Naive B cell (primary cell): ENCODE data around the gene DIP2B. TPM values are rescaled to one million over a fixed set of nuclear protein-coding genes. Genes with fewer than 3 reads are reported as not detected.
A peak's percentile ranks its signal among the peaks of the same experiment; 100 is the strongest.
"Not testable (repeated sequence)": the region's sequence is repeated elsewhere in the genome, so short reads cannot be mapped to it uniquely, and the experiment has no call there.

Source experiments
- ATAC-seq, 2 donors: fragments of 150-1000 bp; cut with Tn5 transposase; 2 replicates each; pipeline ENCODE4 v1.10.0; 2021; ENCODE audit warnings: low read depth in 2 of 2, mild to moderate bottlenecking in 2 of 2, moderate library complexity in 2 of 2
- DNase-seq: peaks from one replicate; pipeline ENCODE4 v3.0.0; 2022
- H3K27ac Mint-ChIP-seq, 6 donors: one replicate each; pipeline ENCODE4 v1.8.0; 2020 to 2022; ENCODE audit warnings: mild to moderate bottlenecking in 6 of 6, mixed read lengths in 6 of 6, moderate library complexity in 5 of 6, inconsistent platforms in 2 of 6
- H3K27me3 Mint-ChIP-seq, 3 donors: one replicate each; pipeline ENCODE4 v1.8.0; 2021 to 2022; ENCODE audit warnings: mixed read lengths in 3 of 3, mild to moderate bottlenecking in 1 of 3
- H3K36me3 Mint-ChIP-seq, 2 donors: one replicate each; pipeline ENCODE4 v1.8.0; 2020 to 2022; ENCODE audit warnings: mixed read lengths in 2 of 2, inconsistent platforms in 1 of 2, mild to moderate bottlenecking in 1 of 2
- H3K4me1 Mint-ChIP-seq, 3 donors: one replicate each; pipeline ENCODE4 v1.8.0; 2020 to 2022; ENCODE audit warnings: mixed read lengths in 3 of 3, inconsistent platforms in 1 of 3, mild to moderate bottlenecking in 1 of 3, moderate library complexity in 1 of 3
- H3K4me3 Mint-ChIP-seq, 8 donors: one replicate each; pipeline ENCODE4 v1.8.0; 2020 to 2022; ENCODE audit warnings: mild to moderate bottlenecking in 8 of 8, mixed read lengths in 8 of 8, moderate library complexity in 8 of 8, inconsistent platforms in 2 of 8
- H3K9me3 Mint-ChIP-seq, 7 donors: one replicate each; pipeline ENCODE4 v1.8.0; 2020 to 2022; ENCODE audit warnings: mixed read lengths in 7 of 7, mild to moderate bottlenecking in 5 of 7, inconsistent platforms in 2 of 7, moderate library complexity in 1 of 7
- polyA plus RNA-seq, 6 donors: library from polyadenylated mRNA; unstranded; fragments of 300-500 nt; fragmentation: Illumina TruSeq; gene quantifications; one replicate each; pipeline ENCODE4 v1.2.3, GENCODE V29; 2021; ENCODE audit warnings: low read depth in 6 of 6

Gene DIP2B
- polyA plus RNA-seq, 6 donors from 2014 or later: 13.4 to 26.7 (median 18.1) TPM

DNA sequence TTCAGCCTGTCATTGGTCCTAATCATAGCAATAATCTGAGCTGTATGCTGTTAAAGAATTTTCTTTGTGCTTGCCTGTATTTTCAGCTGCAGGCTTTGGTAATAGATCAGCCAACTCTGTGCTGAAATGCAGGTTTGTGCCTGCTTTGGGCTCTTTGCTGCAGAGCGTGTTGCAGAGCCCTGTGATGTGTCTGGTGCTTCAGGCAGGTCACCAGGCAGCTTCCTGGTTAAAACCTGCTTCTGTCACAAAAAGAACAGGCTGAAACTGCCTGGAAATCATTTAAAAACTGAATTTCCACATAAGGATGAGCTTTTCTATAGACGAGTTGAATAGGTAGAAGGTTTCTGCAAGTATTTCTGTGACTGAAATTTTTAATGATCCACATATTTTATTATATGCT lies 3.1 kb downstream of the DIP2B start:
- peak overlapping the region in 3 of 6 donors; percentile 44 to 92 (median 62) for H3K27ac Mint-ChIP-seq
- H3K4me1 Mint-ChIP-seq: peaks cover 42 to 69% (median 61%) of the 10 kb centered on the region in 3 donors
- peak overlapping the region in 7 of 8 donors; percentile 82 to 99 (median 95) for H3K4me3 Mint-ChIP-seq
- H3K9me3 Mint-ChIP-seq: no peaks in the 10 kb centered on the region
- ATAC-seq: no peak
- no peaks in the 10 kb centered on the region for H3K36me3 Mint-ChIP-seq
- DNase-seq: no peak
- H3K27me3 Mint-ChIP-seq: no peaks in the 10 kb centered on the region

DNA sequence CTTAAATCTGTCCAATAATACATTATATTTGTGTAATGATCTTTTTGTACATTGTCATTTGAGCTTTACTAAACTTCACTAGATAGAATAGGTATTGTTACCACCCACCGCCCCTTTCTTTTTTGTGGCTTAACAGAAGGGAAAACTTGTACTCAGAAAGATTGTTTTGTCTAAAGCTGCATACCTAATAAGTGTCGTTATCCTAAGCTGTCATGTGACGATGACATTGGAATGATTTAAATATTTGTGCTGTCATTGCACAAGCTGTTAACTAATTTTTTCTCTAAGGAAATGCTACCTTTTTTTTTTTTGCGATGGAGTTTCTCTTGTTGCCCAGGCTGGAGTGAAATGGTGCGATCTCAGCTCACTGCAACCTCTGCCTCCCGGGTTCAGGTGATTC lies 3.6 kb downstream of the DIP2B start:
- no peaks in the 10 kb centered on the region for H3K27me3 Mint-ChIP-seq
- peaks cover 47 to 74% (median 62%) of the 10 kb centered on the region in 3 donors for H3K4me1 Mint-ChIP-seq

DNA sequence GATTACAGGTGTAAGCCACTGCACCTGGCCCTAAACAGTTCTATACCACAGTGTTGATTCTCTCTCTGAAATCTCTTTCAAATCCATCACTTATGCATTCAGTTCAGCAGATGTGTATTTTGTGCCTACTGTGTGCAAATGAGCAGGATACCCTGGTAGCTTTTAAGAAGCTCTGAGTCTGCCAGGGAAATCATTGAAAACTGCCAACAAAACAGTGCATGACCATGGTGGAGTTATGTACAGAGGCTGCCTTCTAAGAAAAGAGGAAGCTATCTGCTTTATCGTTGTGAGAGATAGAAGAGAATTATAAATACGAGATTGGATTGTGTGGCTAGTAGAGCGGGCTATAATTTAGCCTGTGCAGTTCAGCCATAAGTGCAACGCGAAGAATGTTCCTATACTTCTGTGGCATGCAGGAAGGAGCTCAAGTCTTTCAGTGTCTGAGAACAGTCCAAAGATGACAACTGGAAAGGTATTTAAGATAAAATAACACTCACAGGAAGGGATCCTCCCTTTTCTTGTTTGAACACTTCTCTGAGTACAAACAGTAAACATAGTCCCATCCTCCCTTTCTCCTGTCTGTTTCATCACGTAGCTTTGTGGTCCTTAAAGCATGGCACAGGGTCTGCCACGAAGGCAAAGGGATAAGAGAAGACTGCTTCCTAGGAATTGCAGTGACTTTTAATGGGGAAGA lies 4.3 kb downstream of the DIP2B start:
- H3K36me3 Mint-ChIP-seq: peaks cover 0 to 1% of the 10 kb centered on the region in 2 donors
- no peaks in the 10 kb centered on the region for H3K9me3 Mint-ChIP-seq
- ATAC-seq (peak; percentile 16 to 27), DNase-seq (no peak)
- H3K4me3 Mint-ChIP-seq: peak overlapping the region; percentile 54 to 99 (median 84)
- H3K27me3 Mint-ChIP-seq: no peaks in the 10 kb centered on the region
- peak overlapping the region; percentile 63 to 93 (median 84) for H3K27ac Mint-ChIP-seq
- H3K4me1 Mint-ChIP-seq: peaks cover 49 to 81% (median 63%) of the 10 kb centered on the region in 3 donors

More for the DNA sequence above, 3.6 kb downstream of the DIP2B start:
- Mint-ChIP-seq H3K4me3 (peak overlapping the region in 7 of 8 donors; percentile 54 to 99 (median 95)), H3K9me3 (no peaks in the 10 kb centered on the region), H3K36me3 (no peaks in the 10 kb centered on the region), H3K27ac (peak overlapping the region in 5 of 6 donors; percentile 7 to 93 (median 92))
- ATAC-seq: no peak
- DNase-seq: no peak

- Mint-ChIP-seq H3K27ac (peak overlapping the region in 5 of 6 donors; percentile 37 to 97 (median 91)), H3K4me1 (peaks cover 44 to 61% (median 56%) of the 10 kb centered on the region in 3 donors), H3K9me3 (peaks cover 0 to 7% (median 0%) of the 10 kb centered on the region in 7 donors), H3K4me3 (peak overlapping the region in 7 of 8 donors; percentile 50 to 93 (median 89)), H3K36me3 (peaks cover 0 to 8% of the 10 kb centered on the region in 2 donors), H3K27me3 (no peaks in the 10 kb centered on the region)
- peak; percentile 40 to 51 for ATAC-seq
- DNase-seq: peak; percentile 56
Measured at GRCh38 chr12:50514526-50515276, 9.9 kb downstream of the DIP2B start.

GRCh38 chr12:50515587-50515986 lies 10.8 kb downstream of the DIP2B start:
- Mint-ChIP-seq H3K4me1 (peaks cover 45 to 57% (median 53%) of the 10 kb centered on the region in 3 donors), H3K27ac (peak overlapping the region in 5 of 6 donors; percentile 1 to 96 (median 90)), H3K27me3 (no peaks in the 10 kb centered on the region), H3K4me3 (peak overlapping the region in 7 of 8 donors; percentile 50 to 93 (median 87)), H3K36me3 (peaks cover 0 to 8% of the 10 kb centered on the region in 2 donors), H3K9me3 (peaks cover 0 to 7% (median 2%) of the 10 kb centered on the region in 7 donors)
- DNase-seq: no peak
- ATAC-seq: no peak

- no peak overlapping the region for H3K4me3 Mint-ChIP-seq
- H3K9me3 Mint-ChIP-seq: peaks cover 0 to 7% (median 3%) of the 10 kb centered on the region in 7 donors
- H3K27ac Mint-ChIP-seq: no peak overlapping the region
- H3K4me1 Mint-ChIP-seq: peaks cover 46 to 59% (median 53%) of the 10 kb centered on the region in 3 donors
- H3K36me3 Mint-ChIP-seq: peaks cover 4 to 8% of the 10 kb centered on the region in 2 donors
- DNase-seq: peak; percentile 84
- peak; percentile 81 for ATAC-seq
- no peaks in the 10 kb centered on the region for H3K27me3 Mint-ChIP-seq
Measured at GRCh38 chr12:50517421-50518048, 12.8 kb downstream of the DIP2B start.

DNA sequence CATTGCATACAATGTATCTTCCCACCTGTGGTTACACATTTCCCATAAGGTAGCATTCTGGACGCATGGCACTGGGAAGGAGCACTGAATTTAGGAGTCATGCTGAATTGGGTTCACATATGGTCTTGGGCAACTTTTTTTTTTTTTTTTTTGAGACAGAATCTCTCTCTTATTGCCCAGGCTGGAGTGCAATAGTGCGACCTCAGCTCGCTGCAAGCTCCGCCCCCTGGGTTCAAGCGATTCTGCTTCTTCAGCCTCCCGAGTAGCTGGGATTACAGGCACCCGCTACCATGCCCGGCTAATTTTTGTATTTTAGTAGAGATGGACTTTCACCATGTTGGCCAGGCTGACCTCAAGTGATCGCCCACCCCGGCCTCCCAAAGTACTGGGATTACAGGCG lies 13.3 kb downstream of the DIP2B start:
- H3K9me3 Mint-ChIP-seq: peaks cover 0 to 7% (median 5%) of the 10 kb centered on the region in 7 donors
- DNase-seq (no peak), ATAC-seq (no peak)
- H3K27me3 Mint-ChIP-seq: no peaks in the 10 kb centered on the region
- no peak overlapping the region for H3K27ac Mint-ChIP-seq
- H3K4me3 Mint-ChIP-seq: peak overlapping the region in 1 of 8 donors; percentile 82
- peaks cover 42 to 56% (median 52%) of the 10 kb centered on the region in 3 donors for H3K4me1 Mint-ChIP-seq
- H3K36me3 Mint-ChIP-seq: peaks cover 7 to 8% of the 10 kb centered on the region in 2 donors

GRCh38 chr12:50519353-50519752 lies 14.6 kb downstream of the DIP2B start:
- Mint-ChIP-seq H3K36me3 (peaks cover 7 to 9% of the 10 kb centered on the region in 2 donors), H3K4me1 (peaks cover 34 to 58% (median 49%) of the 10 kb centered on the region in 3 donors), H3K27ac (peak overlapping the region in 3 of 6 donors; percentile 36 to 96 (median 47))

GRCh38 chr12:50520416-50521207 lies 15.8 kb downstream of the DIP2B start:
- H3K36me3 Mint-ChIP-seq: peaks cover 8 to 11% of the 10 kb centered on the region in 2 donors
- H3K27ac Mint-ChIP-seq: peak overlapping the region in 5 of 6 donors; percentile 67 to 96 (median 90)
- DNase-seq (peak; percentile 48), ATAC-seq (peak; percentile 12 to 23)
- no peaks in the 10 kb centered on the region for H3K27me3 Mint-ChIP-seq
- peaks cover 0 to 6% (median 2%) of the 10 kb centered on the region in 7 donors for H3K9me3 Mint-ChIP-seq
- H3K4me1 Mint-ChIP-seq: peaks cover 30 to 55% (median 46%) of the 10 kb centered on the region in 3 donors
- H3K4me3 Mint-ChIP-seq: peak overlapping the region; percentile 66 to 91 (median 83)

More at GRCh38 chr12:50519353-50519752, 14.6 kb downstream of the DIP2B start:
- Mint-ChIP-seq H3K9me3 (peaks cover 0 to 6% (median 3%) of the 10 kb centered on the region in 7 donors), H3K27me3 (no peaks in the 10 kb centered on the region), H3K4me3 (peak overlapping the region in 5 of 8 donors; percentile 25 to 89 (median 62))
- DNase-seq (no peak), ATAC-seq (no peak)

- DNase-seq, H3K27me3 Mint-ChIP-seq, ATAC-seq, H3K9me3 Mint-ChIP-seq, H3K4me3 Mint-ChIP-seq: not testable (repeated sequence)
- Mint-ChIP-seq H3K27ac (peak overlapping the region in 2 of 6 donors; percentile 83 to 96), H3K4me1 (peaks cover 34 to 57% (median 48%) of the 10 kb centered on the region in 3 donors), H3K36me3 (peaks cover 16 to 19% of the 10 kb centered on the region in 2 donors)
Measured at GRCh38 chr12:50521781-50522180, 17.0 kb downstream of the DIP2B start.

- H3K36me3 Mint-ChIP-seq: peaks cover 16 to 19% of the 10 kb centered on the region in 2 donors
- no peak for DNase-seq
- peaks cover 0 to 6% (median 2%) of the 10 kb centered on the region in 7 donors for H3K9me3 Mint-ChIP-seq
- peaks cover 38 to 59% (median 49%) of the 10 kb centered on the region in 3 donors for H3K4me1 Mint-ChIP-seq
- ATAC-seq: no peak
- H3K27ac Mint-ChIP-seq: peak overlapping the region in 3 of 6 donors; percentile 16 to 76 (median 42)
- H3K27me3 Mint-ChIP-seq: no peaks in the 10 kb centered on the region
- H3K4me3 Mint-ChIP-seq: no peak overlapping the region
Measured at GRCh38 chr12:50523772-50524171, 19.0 kb downstream of the DIP2B start.

- ATAC-seq (no peak), DNase-seq (no peak)
- Mint-ChIP-seq H3K9me3 (peaks cover 0 to 6% (median 2%) of the 10 kb centered on the region in 7 donors), H3K27me3 (no peaks in the 10 kb centered on the region), H3K4me3 (peak overlapping the region in 3 of 8 donors; percentile 3 to 68 (median 61)), H3K27ac (peak overlapping the region in 5 of 6 donors; percentile 16 to 76 (median 47)), H3K4me1 (peaks cover 38 to 60% (median 51%) of the 10 kb centered on the region in 3 donors), H3K36me3 (peaks cover 16 to 19% of the 10 kb centered on the region in 2 donors)
Measured at GRCh38 chr12:50524621-50525020, 19.8 kb downstream of the DIP2B start.
